ENCODE data around the gene NLRP4. TPM values are rescaled to one million over a fixed set of nuclear protein-coding genes. Genes with fewer than 3 reads are reported as not detected.

The NLRP4 gene
- total and polyA plus RNA-seq, 2 of the 4 experiments (the other 2 are of a cell fraction): not detected

GRCh38 chr19:55831846-55832245, 4.5 kb upstream of the NLRP4 start, which contains the start of gene NLRP11:
NLRP11 (minus strand) TSS chr19:55831999; CDS start chr19:55818174, 13,825 bp downstream.
- peaks cover 23% of the 10 kb centered on the region for H3K9me3 ChIP-seq (ENCODE audit: control insufficient read depth, insufficient read depth, low read length)
- ATAC-seq (ENCODE audit: low read depth) (no peak), DNase-seq (no peak)
- no peak within 1 kb of the TSS for H4K5ac ChIP-seq (ENCODE audit: low read depth, low read length)
- TF ChIP-seq CTCF (conservative IDR thresholded peaks at IDR 0.05; ENCODE audit: low read depth, low read length) (no peak), MAZ (IDR thresholded peaks at IDR 0.05; ENCODE audit: borderline replicate concordance, low read depth, low read length) (no peak), SMC3 (IDR thresholded peaks at IDR 0.05; ENCODE audit: low read depth, low read length) (no peak), RCOR1 (IDR thresholded peaks at IDR 0.05; ENCODE audit: insufficient replicate concordance, low read length) (no peak), FOS (IDR thresholded peaks at IDR 0.05; ENCODE audit: low read depth, low read length) (no peak), ELK1 (IDR thresholded peaks at IDR 0.05; ENCODE audit: borderline replicate concordance, low read depth, low read length) (no peak), CHD1 (IDR thresholded peaks at IDR 0.05; ENCODE audit: low read depth, low read length) (no peak), RAD21 (IDR thresholded peaks at IDR 0.05; ENCODE audit: low read length) (no peak)
- no peak within 1 kb of the TSS for H3K56ac ChIP-seq (ENCODE audit: extremely low read depth, insufficient read depth, low read length)
- in situ Hi-C loops (cut with MboI; ENCODE audit: low sequenced_read_pairs) (no loop called here), intact Hi-C loops (cut with micrococcal nuclease) (no loop called here), dilution Hi-C loops (cut with HindIII; ENCODE audit: low sequenced_read_pairs, unreplicated experiment) (no loop called here)
- no peaks in the 10 kb centered on the region for H3K9me1 ChIP-seq (ENCODE audit: insufficient read depth, low read length)
- no peak within 1 kb of the TSS for H3K14ac ChIP-seq (replicated peaks; ENCODE audit: low read depth, low read length)
- no peak within 1 kb of the TSS for H3K9ac ChIP-seq (ENCODE audit: low read depth, low read length)
- POLR2A ChIA-PET (ENCODE audit: unreplicated experiment): no interaction called here
- H4K8ac ChIP-seq (ENCODE audit: low read depth in 2 of 2, low read length in 2 of 2): no peak within 1 kb of the TSS
- H2BK15ac ChIP-seq (ENCODE audit: low read depth, low read length): no peak within 1 kb of the TSS
- no peaks in the 10 kb centered on the region for H4K20me1 ChIP-seq (ENCODE audit: insufficient read depth, low read length)
- H2BK5ac ChIP-seq (ENCODE audit: low read depth, low read length, poor library complexity, severe bottlenecking): no peak within 1 kb of the TSS
- H2AK9ac ChIP-seq (replicated peaks; ENCODE audit: low read depth, low read length, poor library complexity): no peak within 1 kb of the TSS
- H3K27ac ChIP-seq (ENCODE audit: insufficient read depth, low read length): no peak within 1 kb of the TSS
- H3K4me1 ChIP-seq (ENCODE audit: control insufficient read depth, insufficient read depth, low read length): no peaks in the 10 kb centered on the region
- no peak within 1 kb of the TSS for H2AFZ ChIP-seq (replicated peaks; ENCODE audit: low read length, poor library complexity)
- H4K91ac ChIP-seq (ENCODE audit: insufficient read depth, low read depth, low read length): no peak within 1 kb of the TSS
- WGBS, 2 experiments (ENCODE audit: extremely low coverage in 2 of 2, insufficient read length in 1 of 2): 50% methylated on average over 2 of the region's 10 CpGs; no CpG with 5 or more reads in 1 of the 2 experiments
- no peak within 1 kb of the TSS for H3K4me3 ChIP-seq (ENCODE audit: insufficient read depth, low read depth, low read length)
- no TSS peak for BruUV-seq (replicated peaks)
- CTCF ChIA-PET: no interaction called here
- H3K79me1 ChIP-seq (ENCODE audit: low read depth in 1 of 2, low read length in 2 of 2): no peaks in the 10 kb centered on the region
- H3K4me2 ChIP-seq (ENCODE audit: low read depth, low read length): no peak within 1 kb of the TSS
- no peak within 1 kb of the TSS for H2BK120ac ChIP-seq (ENCODE audit: low read depth, low read length)
- H3K36me3 ChIP-seq (ENCODE audit: control insufficient read depth, insufficient read depth, low read length): no peaks in the 10 kb centered on the region
- no peak within 1 kb of the TSS for H3K4ac ChIP-seq (ENCODE audit: low read depth, low read length)
- no peak within 1 kb of the TSS for H2BK20ac ChIP-seq (ENCODE audit: low read depth, low read length)
- no peaks in the 10 kb centered on the region for H3K27me3 ChIP-seq (ENCODE audit: control insufficient read depth, insufficient read depth, low read length)
- H3K18ac ChIP-seq (ENCODE audit: low read depth, low read length): no peak within 1 kb of the TSS
- H2AK5ac ChIP-seq (ENCODE audit: low read depth, low read length): no peak within 1 kb of the TSS
- H3K23ac ChIP-seq (ENCODE audit: low read depth, low read length): no peak within 1 kb of the TSS
